NCI-H526 (cell line): ENCODE data around the gene ADGRG7.
"Not testable (repeated sequence)": the region's sequence is repeated elsewhere in the genome, so short reads cannot be mapped to it uniquely, and the experiment has no call there.

Experiments
- DNase-seq, 2 experiments: peaks; one replicate each; lab custom pipeline; 2025; lab: John Stamatoyannopoulos, UW

The ADGRG7 gene

GRCh38 chr3:100609305-100609704, at the start of gene ADGRG7:
Gene ADGRG7 (plus strand): TSS chr3:100609601. CDS start chr3:100609857, 256 bp downstream.
- DNase-seq, result no peak

GRCh38 chr3:100560426-100560825, 49.0 kb upstream of the ADGRG7 start:
- no peak for DNase-seq

DNA sequence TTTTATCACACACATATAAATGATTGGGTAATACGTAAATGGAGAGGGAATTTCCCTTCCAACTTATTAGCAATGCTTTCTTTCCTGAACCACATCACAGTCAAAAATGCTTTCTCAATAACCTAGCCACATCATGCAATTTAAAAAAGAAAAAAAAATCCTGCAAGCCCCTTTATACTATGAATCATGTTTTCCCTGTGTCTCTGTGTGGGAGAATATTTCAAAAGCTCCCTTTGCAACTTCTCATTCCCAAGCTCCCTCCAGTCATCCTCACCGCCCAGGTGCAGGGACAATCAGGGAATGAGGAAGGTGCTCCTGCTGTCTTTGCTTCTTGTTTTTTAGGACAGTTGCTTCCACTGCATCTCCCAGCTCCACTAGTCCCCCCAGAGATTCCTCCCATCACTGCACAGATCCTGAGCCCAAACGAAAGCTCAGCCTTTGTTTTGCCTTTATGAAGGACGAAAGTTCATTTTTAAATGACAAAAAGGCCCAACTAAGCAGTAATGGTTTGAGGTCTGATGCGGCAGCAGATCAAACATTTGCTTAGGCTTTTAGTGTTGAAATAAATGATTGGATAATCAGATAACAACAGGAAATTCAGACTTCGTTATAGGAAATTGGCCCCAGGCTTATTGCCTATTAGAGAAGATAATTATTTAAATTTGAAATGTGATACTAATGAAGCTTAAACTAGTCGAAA, 47.8 kb upstream of the ADGRG7 start:
- DNase-seq, result no peak

GRCh38 chr3:100562224-100562857, 47.1 kb upstream of the ADGRG7 start:
- no peak for DNase-seq

DNA sequence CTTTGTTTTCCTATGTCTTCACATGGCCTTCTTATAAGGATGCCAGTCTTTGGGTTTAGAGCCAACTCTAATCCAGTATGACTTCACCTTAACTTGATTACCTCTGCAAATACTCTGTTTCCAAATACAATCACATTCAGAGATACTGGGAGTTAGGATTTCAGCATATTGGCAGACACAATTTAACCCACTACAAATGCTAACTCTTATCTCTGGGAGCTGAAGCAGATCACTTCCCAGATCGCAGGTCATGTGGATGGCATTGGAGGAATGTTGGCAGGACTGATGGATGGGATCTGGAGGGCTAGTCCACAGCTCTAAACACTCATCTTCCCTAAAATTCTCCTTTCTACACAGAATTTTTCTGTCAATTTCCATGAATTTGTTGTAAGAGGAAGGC, 46.2 kb upstream of the ADGRG7 start:
- no peak for DNase-seq

- no peak for DNase-seq
Observed at GRCh38 chr3:100563652-100564211, 45.7 kb upstream of the ADGRG7 start.

DNA sequence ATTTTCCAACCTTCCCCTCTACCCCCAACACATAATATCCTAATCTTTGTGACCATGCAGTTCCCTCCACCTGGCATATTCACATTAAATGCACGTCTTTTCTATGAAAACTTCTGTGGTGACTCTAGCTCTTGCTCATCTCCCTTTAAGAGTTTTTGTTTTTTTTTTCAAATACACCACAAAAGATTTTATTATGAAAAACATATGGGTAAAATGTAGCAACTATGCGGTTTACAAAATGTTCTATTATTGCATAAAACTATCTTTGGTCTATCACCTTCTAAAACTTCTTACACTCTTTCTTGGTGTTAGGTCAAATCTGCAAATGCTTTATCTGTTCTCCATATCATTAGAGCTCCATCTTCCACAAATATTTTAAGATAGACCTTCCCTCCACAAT, 38.6 kb upstream of the ADGRG7 start:
- DNase-seq, result no peak

- no peak for DNase-seq
Observed at GRCh38 chr3:100574536-100574935, 34.9 kb upstream of the ADGRG7 start.

GRCh38 chr3:100575704-100576103, 33.7 kb upstream of the ADGRG7 start:
- no peak for DNase-seq

- DNase-seq, result no peak
Observed at GRCh38 chr3:100577382-100578008, 31.9 kb upstream of the ADGRG7 start.

GRCh38 chr3:100578646-100579045, 30.8 kb upstream of the ADGRG7 start:
- DNase-seq, result no peak

DNA sequence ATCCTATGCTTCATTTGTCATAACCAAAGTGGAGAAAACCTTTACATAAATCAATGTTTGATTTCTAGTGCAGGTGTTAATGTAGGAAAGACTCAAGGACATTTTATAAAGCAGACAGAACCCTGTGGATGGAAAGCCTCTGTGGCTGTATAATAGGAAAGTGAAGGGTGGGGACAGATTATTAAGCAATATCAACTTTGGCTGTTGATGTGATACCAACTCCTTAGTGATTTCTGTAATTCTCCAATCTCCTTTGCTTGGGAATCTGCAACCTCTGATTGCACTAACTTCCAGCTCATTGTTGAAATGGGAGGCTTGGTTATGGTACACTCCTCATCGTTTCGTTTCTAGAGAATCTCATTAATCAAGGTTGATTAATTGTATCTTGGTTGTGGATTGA, 29.3 kb upstream of the ADGRG7 start:
- DNase-seq, result no peak

DNA sequence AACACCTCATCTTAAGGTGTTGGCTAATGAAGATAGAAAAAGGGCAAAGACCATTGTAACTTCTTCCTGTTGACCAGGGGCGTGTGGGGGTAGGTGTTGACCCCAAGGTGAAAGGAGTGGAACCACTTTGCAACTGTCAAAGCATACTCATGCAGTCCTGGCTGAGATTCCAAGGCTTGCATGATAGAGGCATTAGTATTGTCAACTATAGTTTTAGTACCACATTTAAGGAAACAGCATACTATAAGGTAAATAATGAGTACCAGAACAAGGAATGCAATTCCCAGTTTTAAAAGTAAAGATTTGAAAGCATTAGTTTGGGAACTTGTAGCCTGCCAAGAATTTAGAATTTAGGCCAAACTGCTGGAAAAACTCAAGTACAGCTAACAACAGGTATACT, 27.8 kb upstream of the ADGRG7 start:
- no peak for DNase-seq

DNA sequence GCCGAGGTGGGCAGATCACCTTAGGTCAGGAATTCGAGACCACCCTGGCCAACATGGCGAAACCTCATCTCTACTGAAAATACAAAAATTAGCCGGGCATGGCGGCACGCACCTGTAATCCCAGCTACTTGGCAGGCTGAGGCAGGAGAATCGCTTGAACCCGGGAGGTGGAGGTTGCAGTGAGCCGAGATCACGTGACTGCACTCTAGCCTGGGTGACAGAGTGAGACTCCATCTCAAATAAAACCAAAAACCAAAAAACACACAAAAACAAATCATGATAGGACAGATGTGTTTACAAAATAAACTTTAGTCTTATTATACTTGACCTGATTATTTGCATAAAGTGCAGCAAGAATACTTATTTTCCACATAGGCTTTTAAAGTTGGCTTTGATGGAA, 27.2 kb upstream of the ADGRG7 start:
- not testable (repeated sequence) for DNase-seq

DNA sequence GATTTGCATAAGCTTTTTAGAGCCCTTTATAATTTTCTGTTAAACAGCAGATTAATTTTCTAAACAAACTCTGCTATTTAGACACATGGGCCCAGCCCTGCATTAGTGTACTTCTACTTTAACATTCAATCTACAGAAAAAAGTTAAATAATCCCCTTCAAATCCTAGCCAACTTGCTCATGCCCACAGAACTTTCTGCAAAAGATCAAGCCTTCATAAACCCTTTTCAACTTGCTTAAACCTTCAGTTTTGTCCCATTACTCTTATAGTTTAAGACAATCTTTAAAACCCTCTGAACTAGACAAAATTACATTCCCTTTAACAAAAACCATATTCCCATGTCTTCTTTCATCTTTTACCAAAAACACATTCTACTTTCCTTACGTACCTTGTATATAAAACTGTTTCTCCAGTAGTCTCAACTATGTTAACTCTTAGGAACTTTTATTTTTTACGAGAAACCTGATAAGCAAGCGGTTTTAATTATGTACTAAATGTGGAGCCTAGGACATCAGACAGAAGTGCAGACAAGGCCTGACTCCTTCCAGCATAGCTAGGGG, 25.2 kb upstream of the ADGRG7 start:
- no peak for DNase-seq

DNA sequence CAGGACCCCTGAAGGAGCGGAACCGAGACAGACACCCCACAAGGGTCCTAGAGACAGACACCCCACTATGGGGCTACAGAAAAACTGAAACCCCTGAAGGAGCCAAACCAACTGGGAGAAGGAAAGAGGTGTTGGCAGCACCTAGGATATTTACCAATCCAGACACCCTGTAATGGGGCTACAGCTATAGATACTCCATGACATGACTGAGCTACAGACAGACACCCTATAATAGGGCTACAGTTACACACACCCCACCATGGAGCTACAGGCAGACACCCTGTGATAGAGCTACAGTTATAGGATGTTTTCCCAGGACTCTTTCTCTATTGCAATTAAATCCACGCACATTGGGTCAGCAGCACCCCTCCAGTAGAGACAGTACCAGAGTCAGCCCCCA, 22.6 kb upstream of the ADGRG7 start:
- no peak for DNase-seq

- DNase-seq, result no peak
Observed at GRCh38 chr3:100588251-100588650, 21.1 kb upstream of the ADGRG7 start.

GRCh38 chr3:100590114-100590839, 19.1 kb upstream of the ADGRG7 start:
- DNase-seq, result peak; percentile 36 to 71

GRCh38 chr3:100590840-100591147, 18.6 kb upstream of the ADGRG7 start:
- no peak for DNase-seq

GRCh38 chr3:100591411-100591810, 18.0 kb upstream of the ADGRG7 start:
- DNase-seq, result no peak

DNA sequence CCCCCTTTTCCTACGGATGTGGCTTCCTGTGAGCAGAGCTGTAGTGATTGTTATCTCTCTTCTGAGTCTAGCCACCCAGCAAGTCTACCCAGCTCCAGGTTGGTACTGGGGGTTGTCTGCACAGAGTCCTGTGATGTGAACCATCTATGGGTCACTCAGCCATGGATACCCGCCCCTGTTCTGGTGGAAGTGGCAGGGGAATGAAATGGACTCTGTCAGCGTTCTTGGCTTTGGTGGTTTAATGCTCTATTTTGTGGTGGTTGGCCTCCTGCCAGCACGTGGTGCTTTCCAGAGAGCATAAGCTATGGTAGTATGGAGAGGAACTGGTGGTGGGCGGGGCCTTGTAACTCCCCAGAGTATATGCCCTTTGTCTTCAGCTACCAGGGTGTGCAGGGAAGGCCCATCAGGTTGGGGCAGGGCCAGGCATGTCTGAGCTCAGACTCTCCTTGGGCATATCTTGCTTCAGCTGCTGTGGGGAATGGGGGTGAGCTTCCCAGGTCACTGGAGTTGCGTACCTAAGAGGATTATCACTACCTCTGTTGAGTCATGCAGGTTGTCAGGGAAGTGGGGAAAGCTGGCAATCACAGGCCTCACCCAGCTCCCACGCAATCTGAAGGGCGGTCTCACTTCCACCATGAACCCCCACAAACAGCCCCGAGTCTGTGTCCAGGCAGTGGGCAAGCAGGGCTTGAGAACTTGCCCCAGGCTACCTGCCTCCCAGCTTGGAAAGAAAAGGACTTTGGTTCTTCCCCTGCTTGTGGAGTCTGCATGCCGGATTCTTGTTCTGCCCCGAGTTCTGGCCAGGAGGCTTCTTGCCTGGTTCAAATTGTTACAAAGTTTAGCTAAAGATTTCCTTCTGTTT, 9.0 kb upstream of the ADGRG7 start:
- DNase-seq, result no peak
